Spinal cord (tissue), 10 donors: ENCODE data around the gene PNPLA6. TPM values are rescaled to one million over a fixed set of nuclear protein-coding genes. Genes with fewer than 3 reads are reported as not detected.

Source experiments
- DNase-seq, 6 donors: peaks; one replicate each; pipeline versions ENCODE4 v3.0.0 to v3.0.0-alpha.2; 2013 to 2015; ENCODE audit warnings: low spot score in 6 of 6, low read depth in 4 of 6
- H3K27ac ChIP-seq: one replicate; pipeline ENCODE4 v1.5.1; 2013; ENCODE audit warnings: low read depth, low read length, control low read depth
- H3K27me3 ChIP-seq: one replicate; pipeline ENCODE4 v1.6.1; 2013; ENCODE audit warnings: low read length; ENCODE audit not compliant: control insufficient read depth, insufficient read depth
- H3K36me3 ChIP-seq: one replicate; pipeline ENCODE4 v1.6.1; 2013; ENCODE audit warnings: low read length; ENCODE audit not compliant: control insufficient read depth, insufficient read depth
- H3K4me1 ChIP-seq: one replicate; pipeline ENCODE4 v1.6.1; 2013; ENCODE audit warnings: low read length; ENCODE audit not compliant: control insufficient read depth, insufficient read depth
- H3K4me3 ChIP-seq: one replicate; pipeline ENCODE4 v1.5.1; 2013; ENCODE audit warnings: low read depth, low read length, control low read depth
- H3K9me3 ChIP-seq: one replicate; pipeline ENCODE4 v1.6.1; 2013; ENCODE audit warnings: low read length; ENCODE audit not compliant: control insufficient read depth, insufficient read depth
- WGBS: methylation state at CpG from one replicate; pipeline ENCODE4 v1.1.5; 2013; ENCODE audit warnings: missing lambda C conversion rate; ENCODE audit not compliant: insufficient coverage; 5-methylcytosine and 5-hydroxymethylcytosine counted together
- polyA plus RNA-seq, 2 donors: library from polyadenylated mRNA; unstranded; fragments of 120-200 nt; gene quantifications; one replicate each; pipeline ENCODE4 v1.2.1, GENCODE V29; 2013; ENCODE audit not compliant: insufficient read length in 2 of 2
- total RNA-seq, 2 donors: library from RNA; depleted of rRNA in 1 of 2; stranded (reverse); fragments of 120-200 nt in 1 of 2; fragments of >200 nt in 1 of 2; gene quantifications; one replicate each; pipeline versions ENCODE4 v1.2.3 to v1.2.4, GENCODE V29; 2013 to 2014
- donor health status: healthy.

PNPLA6 gene
- total and polyA plus RNA-seq, 4 donors, result 45.8 to 94.3 (median 69.8) TPM

GRCh38 chr19:7522072-7522922 lies 13.2 kb upstream of the PNPLA6 start, which contains the start of gene MCOLN1:
TSS of gene MCOLN1 (plus strand) at chr19:7522624. CDS start at chr19:7522751, 127 bp downstream.
- Histone ChIP-seq H3K9me3 (no peaks in the 10 kb centered on the region), H3K4me3 (peak within 1 kb of the TSS; percentile 63), H3K27me3 (no peaks in the 10 kb centered on the region), H3K4me1 (peaks cover 26% of the 10 kb centered on the region), H3K27ac (peak within 1 kb of the TSS; percentile 35), H3K36me3 (peaks cover 58% of the 10 kb centered on the region)
- peak; percentile 95 to 99 (median 98) for DNase-seq
- WGBS, result under 1% methylated on average over 65 of the region's 65 CpGs

- H3K4me3 ChIP-seq, result peak overlapping the region; percentile 63
- 9% methylated on average over 21 of the region's 23 CpGs for WGBS
- no peaks in the 10 kb centered on the region for H3K9me3 ChIP-seq
- peaks cover 62% of the 10 kb centered on the region for H3K36me3 ChIP-seq
- no peak for DNase-seq
- H3K27me3 ChIP-seq, result no peaks in the 10 kb centered on the region
- H3K27ac ChIP-seq, result no peak overlapping the region
- H3K4me1 ChIP-seq, result peaks cover 22% of the 10 kb centered on the region
Measured at GRCh38 chr19:7522923-7523667, 12.4 kb upstream of the PNPLA6 start.

GRCh38 chr19:7524523-7524922 lies 11.0 kb upstream of the PNPLA6 start:
- 100% methylated on average over 4 of the region's 5 CpGs for WGBS
- no peak overlapping the region for H3K27ac ChIP-seq
- DNase-seq, result no peak
- peaks cover 22% of the 10 kb centered on the region for H3K4me1 ChIP-seq
- no peaks in the 10 kb centered on the region for H3K27me3 ChIP-seq
- peaks cover 66% of the 10 kb centered on the region for H3K36me3 ChIP-seq
- no peaks in the 10 kb centered on the region for H3K9me3 ChIP-seq
- no peak overlapping the region for H3K4me3 ChIP-seq

- 96% methylated on average over 17 of the region's 20 CpGs for WGBS
Measured at GRCh38 chr19:7524992-7525739, 10.4 kb upstream of the PNPLA6 start.

GRCh38 chr19:7526059-7526929 lies 9.2 kb upstream of the PNPLA6 start:
- Histone ChIP-seq H3K4me3 (no peak overlapping the region), H3K9me3 (no peaks in the 10 kb centered on the region), H3K27me3 (no peaks in the 10 kb centered on the region), H3K27ac (no peak overlapping the region), H3K36me3 (peaks cover 64% of the 10 kb centered on the region), H3K4me1 (peaks cover 22% of the 10 kb centered on the region)
- 97% methylated on average over 28 of the region's 31 CpGs for WGBS
- DNase-seq, result no peak

More at GRCh38 chr19:7524992-7525739, 10.4 kb upstream of the PNPLA6 start:
- H3K4me3 ChIP-seq, result no peak overlapping the region
- no peaks in the 10 kb centered on the region for H3K9me3 ChIP-seq
- H3K27me3 ChIP-seq, result no peaks in the 10 kb centered on the region
- H3K4me1 ChIP-seq, result peaks cover 22% of the 10 kb centered on the region
- no peak overlapping the region for H3K27ac ChIP-seq
- no peak for DNase-seq
- H3K36me3 ChIP-seq, result peaks cover 66% of the 10 kb centered on the region

GRCh38 chr19:7527516-7528191 lies 7.9 kb upstream of the PNPLA6 start:
- Histone ChIP-seq H3K36me3 (peaks cover 65% of the 10 kb centered on the region), H3K4me1 (peaks cover 13% of the 10 kb centered on the region), H3K4me3 (no peak overlapping the region), H3K27ac (no peak overlapping the region), H3K27me3 (no peaks in the 10 kb centered on the region), H3K9me3 (no peaks in the 10 kb centered on the region)
- 75% methylated on average over 22 of the region's 25 CpGs for WGBS
- DNase-seq, result no peak

GRCh38 chr19:7528192-7528519 lies 7.4 kb upstream of the PNPLA6 start:
- Histone ChIP-seq H3K9me3 (no peaks in the 10 kb centered on the region), H3K4me1 (peaks cover 12% of the 10 kb centered on the region), H3K4me3 (no peak overlapping the region), H3K36me3 (peaks cover 65% of the 10 kb centered on the region), H3K27me3 (no peaks in the 10 kb centered on the region), H3K27ac (no peak overlapping the region)
- 87% methylated on average over 7 of the region's 7 CpGs for WGBS
- DNase-seq, result no peak

- Histone ChIP-seq H3K27ac (no peak overlapping the region), H3K36me3 (peaks cover 65% of the 10 kb centered on the region), H3K4me1 (peaks cover 12% of the 10 kb centered on the region), H3K4me3 (no peak overlapping the region), H3K27me3 (no peaks in the 10 kb centered on the region), H3K9me3 (no peaks in the 10 kb centered on the region)
- WGBS, result 96% methylated on average over 32 of the region's 32 CpGs
- DNase-seq, result no peak
Measured at GRCh38 chr19:7528522-7529245, 6.8 kb upstream of the PNPLA6 start.
